ENCODE results near the gene PHC1. TPM values are rescaled to one million over a fixed set of nuclear protein-coding genes. Genes with fewer than 3 reads are reported as not detected.

PHC1 gene
- total RNA-seq, 1 donor from 2014 or later = 29.7 TPM

DNA sequence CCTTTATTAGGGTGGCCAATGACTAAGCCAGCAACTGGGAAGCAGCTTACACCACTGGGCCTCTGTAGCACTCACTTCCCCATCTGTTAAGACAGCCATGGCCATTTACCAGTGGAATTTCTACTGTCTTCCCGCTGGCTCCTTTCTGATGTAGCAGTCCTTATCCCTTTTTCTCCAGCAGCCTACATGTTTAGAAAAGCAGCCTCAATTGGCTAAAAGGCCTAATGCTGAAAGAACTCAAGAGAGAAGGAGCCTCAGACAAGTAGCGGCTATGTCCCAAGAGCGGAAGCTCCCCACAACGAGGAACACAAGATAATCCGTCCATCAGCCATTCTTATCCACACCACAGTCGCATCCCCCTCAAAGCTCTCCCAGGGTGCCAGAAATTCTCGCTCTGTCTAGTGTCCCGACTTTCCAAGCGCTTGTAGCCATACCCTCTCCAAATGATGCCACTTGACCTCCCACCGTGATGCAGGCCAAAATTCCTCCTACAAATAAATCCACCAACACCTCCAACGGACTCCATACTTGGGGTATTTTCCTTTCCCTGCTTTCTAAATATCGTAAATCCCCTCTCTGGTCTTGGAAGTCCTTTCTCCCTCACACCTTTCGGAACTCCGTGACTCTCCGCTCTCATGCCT is 34.5 kb downstream of the PHC1 start:
- DNase-seq (no peak), ATAC-seq (no peak)
- Histone ChIP-seq H3K27me3 (no peaks in the 10 kb centered on the region), H3K27ac (peak overlapping the region; percentile 99), H3K4me1 (peaks cover 24% of the 10 kb centered on the region), H3K36me3 (peaks cover 27% of the 10 kb centered on the region), H3K4me3 (peak overlapping the region; percentile 95), H3K9me3 (no peaks in the 10 kb centered on the region)
- intact Hi-C loops (cut with DNase I) = no loop called here
- no peak for TF ChIP-seq CTCF (IDR thresholded peaks at IDR 0.05)

GRCh38 chr12:8949342-8950220 is 35.3 kb downstream of the PHC1 start, which contains the start of gene M6PR:
Gene M6PR, minus strand, starts transcription at chr12:8949645. Its CDS starts 3,241 bp downstream, at chr12:8946404.
- intact Hi-C loops (cut with DNase I) = loop anchor here (10.0 kb wide), 1 partner anchor 85 kb away; no protein-coding TSS in a partner anchor
- no peaks in the 10 kb centered on the region for H3K9me3 ChIP-seq
- DNase-seq (peak; percentile 97), ATAC-seq (peak; percentile 95)
- H3K27me3 ChIP-seq = no peaks in the 10 kb centered on the region
- peaks cover 19% of the 10 kb centered on the region for H3K36me3 ChIP-seq
- H3K4me3 ChIP-seq = peak within 1 kb of the TSS; percentile 95
- TF ChIP-seq CTCF (IDR thresholded peaks at IDR 0.05) = peak; percentile 60
- peak within 1 kb of the TSS; percentile 99 for H3K27ac ChIP-seq
- H3K4me1 ChIP-seq = peaks cover 24% of the 10 kb centered on the region

GRCh38 chr12:8950221-8950527 is 35.9 kb downstream of the PHC1 start:
- H3K9me3 ChIP-seq = no peaks in the 10 kb centered on the region
- H3K4me3 ChIP-seq = peak overlapping the region; percentile 95
- H3K36me3 ChIP-seq = peaks cover 13% of the 10 kb centered on the region
- peak overlapping the region; percentile 99 for H3K27ac ChIP-seq
- peaks cover 24% of the 10 kb centered on the region for H3K4me1 ChIP-seq
- intact Hi-C loops (cut with DNase I) = loop anchor here (10.0 kb wide), 1 partner anchor 85 kb away; no protein-coding TSS in a partner anchor
- H3K27me3 ChIP-seq = no peaks in the 10 kb centered on the region
- TF ChIP-seq CTCF (IDR thresholded peaks at IDR 0.05) = no peak
- ATAC-seq = no peak
- DNase-seq = no peak

GRCh38 chr12:8950702-8951478 is 36.6 kb downstream of the PHC1 start:
- Histone ChIP-seq H3K4me3 (peak overlapping the region; percentile 95), H3K27ac (peak overlapping the region; percentile 99), H3K27me3 (no peaks in the 10 kb centered on the region), H3K9me3 (no peaks in the 10 kb centered on the region), H3K4me1 (peaks cover 24% of the 10 kb centered on the region), H3K36me3 (peaks cover 6% of the 10 kb centered on the region)
- intact Hi-C loops (cut with DNase I) = loop anchor here (10.0 kb wide), 1 partner anchor 84 kb away; no protein-coding TSS in a partner anchor
- ATAC-seq (no peak), DNase-seq (no peak)
- peak; percentile 7 for TF ChIP-seq CTCF (IDR thresholded peaks at IDR 0.05)

GRCh38 chr12:8951744-8952143 is 37.4 kb downstream of the PHC1 start:
- TF ChIP-seq CTCF (IDR thresholded peaks at IDR 0.05) = no peak
- H3K4me3 ChIP-seq = peak overlapping the region; percentile 95
- H3K27me3 ChIP-seq = no peaks in the 10 kb centered on the region
- intact Hi-C loops (cut with DNase I) = loop anchor here (10.0 kb wide), 1 partner anchor 83 kb away; no protein-coding TSS in a partner anchor
- no peaks in the 10 kb centered on the region for H3K36me3 ChIP-seq
- H3K9me3 ChIP-seq = no peaks in the 10 kb centered on the region
- no peak for ATAC-seq
- peaks cover 24% of the 10 kb centered on the region for H3K4me1 ChIP-seq
- DNase-seq = no peak
- no peak overlapping the region for H3K27ac ChIP-seq
